Tibial nerve (tissue), 3 donors: Measurements from ENCODE around the gene GSG1L.

ENCODE experiments used
- CTCF ChIP-seq, 5 experiments: fragments of 200-600 bp in 3 of 5; fragments of 450-650 bp in 2 of 5; sonication (generic) in 3 of 5; IDR thresholded peaks; one replicate each; pipeline ENCODE4 v1.5.1; 2016 to 2019; ENCODE audit warnings: antibody characterized with exemption in 5 of 5, mild to moderate bottlenecking in 3 of 5, moderate library complexity in 2 of 5
- POLR2A ChIP-seq, 2 donors: fragments of 450-650 bp; IDR thresholded peaks; one replicate each; pipeline ENCODE4 v1.6.1; 2017; ENCODE audit warnings: antibody characterized with exemption in 2 of 2, mild to moderate bottlenecking in 2 of 2, moderate library complexity in 2 of 2

DNA sequence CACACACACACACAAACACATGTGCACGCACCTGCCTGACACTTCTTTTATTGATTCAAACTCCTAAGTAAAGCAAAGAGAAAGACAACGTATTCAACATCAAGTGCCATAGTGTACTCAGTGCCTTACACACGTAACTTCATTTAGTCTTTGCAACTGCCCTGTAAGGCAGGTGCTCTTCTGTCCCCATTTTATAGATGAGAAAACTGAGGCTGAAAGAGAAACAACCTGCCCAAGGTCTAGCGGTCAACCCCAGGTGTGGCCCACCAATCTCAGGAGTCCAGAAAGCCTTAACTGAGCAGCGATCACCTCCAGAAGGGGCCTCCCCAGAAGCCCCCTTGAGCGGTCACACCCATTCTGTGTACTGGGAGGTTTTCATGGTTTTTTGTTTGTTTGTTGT lies 10.3 kb upstream of the GSG1L start:
- TF ChIP-seq POLR2A (IDR thresholded peaks at IDR 0.05) (no peak), CTCF (IDR thresholded peaks at IDR 0.05) (no peak)
